Psoas muscle (tissue), 8 donors: ENCODE results near the gene CXXC5. TPM values are rescaled to one million over a fixed set of nuclear protein-coding genes. Genes with fewer than 3 reads are reported as not detected.

ENCODE experiments used
- ATAC-seq, 4 donors: fragments of 200-7000 bp; cut with Tn5 transposase; one replicate each; pipeline ENCODE4 v1.9.1; 2020; ENCODE audit warnings: moderate library complexity in 3 of 4, mild to moderate bottlenecking in 2 of 4
- DNase-seq, 2 donors: peaks; one replicate each; pipeline ENCODE4 v3.0.0-alpha.2; 2020
- H3K27ac ChIP-seq: fragments of 200-600 bp; one replicate; pipeline ENCODE4 v1.8.0; 2022
- H3K27me3 ChIP-seq, 3 donors: fragments of 200-600 bp in 1 of 3; one replicate each; pipeline versions ENCODE4 v1.6.1 to v1.8.0; 2013 to 2022; ENCODE audit warnings: low read length in 2 of 3, mild to moderate bottlenecking in 2 of 3, moderate library complexity in 1 of 3; ENCODE audit not compliant: insufficient read depth in 3 of 3
- H3K36me3 ChIP-seq, 2 donors: fragments of 200-600 bp in 1 of 2; one replicate each; pipeline versions ENCODE4 v1.6.1 to v1.8.0; 2013 to 2022; ENCODE audit warnings: low read depth in 1 of 2, mild to moderate bottlenecking in 1 of 2, moderate library complexity in 1 of 2; ENCODE audit not compliant: insufficient read depth in 1 of 2
- H3K4me1 ChIP-seq: fragments of 200-600 bp; one replicate; pipeline ENCODE4 v1.8.0; 2022
- H3K4me3 ChIP-seq: fragments of 200-600 bp; one replicate; pipeline ENCODE4 v1.8.0; 2022; ENCODE audit warnings: mild to moderate bottlenecking
- H3K9me3 ChIP-seq: fragments of 200-600 bp; one replicate; pipeline ENCODE4 v1.8.0; 2022
- CTCF ChIP-seq: fragments of 200-600 bp; IDR thresholded peaks from one replicate; pipeline ENCODE4 v1.8.0; 2022; ENCODE audit warnings: antibody characterized with exemption
- WGBS, 3 donors: extraction: QIAGEN DNeasy Blood & Tissue Kit; methylation state at CpG; one replicate each; pipeline versions ENCODE4 v1.1.6 to v1.1.7; 2013; 5-methylcytosine and 5-hydroxymethylcytosine counted together
- intact Hi-C, 2 donors: fragments of 100-400 bp; cut with DNase I; formaldehyde crosslinking; loops; one replicate each; pipeline versions ENCODE4 v1.11.0 to v1.14.2; 2022
- polyA plus RNA-seq, 3 donors: library from polyadenylated mRNA; stranded (reverse); fragments of 200-250 nt; gene quantifications; one replicate each; pipeline ENCODE4 v1.2.3, GENCODE V29; 2013
- total RNA-seq, 4 donors: library from RNA; stranded (reverse); fragmentation: NEBNext Ultra II Directional in 2 of 4; extraction: Animal tissue kit (Norgen Biotek cat#: 25700) in 2 of 4; gene quantifications; one replicate each; pipeline versions ENCODE4 v1.2.1 to v1.2.4, GENCODE V29; 2021 to 2023
- donor health status: healthy with polysubstance abuse.
- donor health status: DM: no; HTN: no; CAD: no; lungs with moderate emphysema.
- donor health status: Bipolar disorder and iron deficiency.
- donor health status: healthy.
- donor health status: DM: yes; HTN: yes; CAD: no.
- donor health status: DM: no; HTN: no; CAD: no.
- donor health status: DM: no; HTN: no; CAD: no.
- donor health status: DM: yes; HTN: yes; CAD: no.

Gene CXXC5
- total and polyA plus RNA-seq, 7 donors, result 24.5 to 88.3 (median 47.2) TPM

- intact Hi-C loops, result loop anchor here in 1 of 2 donors (1.0 kb wide), 1 partner anchor 57 kb away; no protein-coding TSS in a partner anchor
- 77% methylated on average over 10 of the region's 10 CpGs for WGBS, 3 donors
- no peaks in the 10 kb centered on the region for H3K9me3 ChIP-seq
- no peak overlapping the region for H3K27ac ChIP-seq
- no peak overlapping the region for H3K4me3 ChIP-seq
- H3K4me1 ChIP-seq, result peaks cover 17% of the 10 kb centered on the region
- H3K27me3 ChIP-seq, result peaks cover 0 to 15% (median 2%) of the 10 kb centered on the region in 3 donors
- H3K36me3 ChIP-seq, result no peaks in the 10 kb centered on the region
- ATAC-seq, result no peak
- DNase-seq, result no peak
- TF ChIP-seq CTCF, result no peak
Observed at GRCh38 chr5:139705655-139706587, 57.8 kb downstream of the CXXC5 start.

- Histone ChIP-seq H3K27me3 (peaks cover 0 to 15% (median 2%) of the 10 kb centered on the region in 3 donors), H3K36me3 (no peaks in the 10 kb centered on the region), H3K4me3 (no peak overlapping the region), H3K27ac (no peak overlapping the region), H3K4me1 (peaks cover 18% of the 10 kb centered on the region), H3K9me3 (no peaks in the 10 kb centered on the region)
- WGBS, 3 donors, result 91 to 94% (median 94%) methylated on average over 5 of the region's 5 CpGs
- TF ChIP-seq CTCF, result no peak
- ATAC-seq (no peak), DNase-seq (no peak)
- intact Hi-C loops, result no loop called here
Observed at GRCh38 chr5:139707445-139708003, 59.4 kb downstream of the CXXC5 start.

GRCh38 chr5:139708434-139708861, 60.3 kb downstream of the CXXC5 start:
- Histone ChIP-seq H3K27me3 (peaks cover 0 to 15% (median 2%) of the 10 kb centered on the region in 3 donors), H3K4me3 (no peak overlapping the region), H3K4me1 (peaks cover 18% of the 10 kb centered on the region), H3K9me3 (no peaks in the 10 kb centered on the region), H3K27ac (no peak overlapping the region), H3K36me3 (no peaks in the 10 kb centered on the region)
- intact Hi-C loops, result no loop called here
- TF ChIP-seq CTCF, result no peak
- WGBS, 3 donors, result 56 to 65% (median 58%) methylated on average over 4 of the region's 4 CpGs
- DNase-seq (no peak), ATAC-seq (no peak)

- peaks cover 18% of the 10 kb centered on the region for H3K4me1 ChIP-seq
- intact Hi-C loops, result no loop called here
- TF ChIP-seq CTCF, result no peak
- peak overlapping the region; percentile 68 for H3K4me3 ChIP-seq
- peaks cover 0 to 15% (median 2%) of the 10 kb centered on the region in 3 donors for H3K27me3 ChIP-seq
- 9 to 11% (median 11%) methylated on average over 38 to 42 of the region's 44 CpGs for WGBS, 3 donors
- H3K9me3 ChIP-seq, result no peaks in the 10 kb centered on the region
- ATAC-seq, result peak; percentile 43 to 54 (median 47)
- peak overlapping the region; percentile 55 for H3K27ac ChIP-seq
- DNase-seq, result peak; percentile 70 to 77
- no peaks in the 10 kb centered on the region for H3K36me3 ChIP-seq
Observed at GRCh38 chr5:139708877-139709581, 60.9 kb downstream of the CXXC5 start.
